Right lobe of liver (tissue), 4 donors: Measurements from ENCODE around the gene TMEM231.

Experiments used
- POLR2A ChIP-seq: fragments of 450-650 bp; IDR thresholded peaks from one replicate; pipeline ENCODE4 v1.6.1; 2017; ENCODE audit warnings: antibody characterized with exemption, mild to moderate bottlenecking
- TF ChIP-seq, protein P1 (sequence below), 4 donors: fragments of 200-600 bp in 3 of 4; fragments of 450-650 bp in 1 of 4; IDR thresholded peaks; one replicate each; pipeline versions ENCODE4 v1.5.1 to v1.8.0; 2016 to 2022; ENCODE audit warnings: antibody characterized with exemption in 4 of 4, mild to moderate bottlenecking in 2 of 4
- donor health status: DM: no; HTN: no; CAD: no.
- donor health status: DM: no; HTN: no; CAD: no.
- donor health status: DM: no; HTN: yes; CAD: no.

DNA sequence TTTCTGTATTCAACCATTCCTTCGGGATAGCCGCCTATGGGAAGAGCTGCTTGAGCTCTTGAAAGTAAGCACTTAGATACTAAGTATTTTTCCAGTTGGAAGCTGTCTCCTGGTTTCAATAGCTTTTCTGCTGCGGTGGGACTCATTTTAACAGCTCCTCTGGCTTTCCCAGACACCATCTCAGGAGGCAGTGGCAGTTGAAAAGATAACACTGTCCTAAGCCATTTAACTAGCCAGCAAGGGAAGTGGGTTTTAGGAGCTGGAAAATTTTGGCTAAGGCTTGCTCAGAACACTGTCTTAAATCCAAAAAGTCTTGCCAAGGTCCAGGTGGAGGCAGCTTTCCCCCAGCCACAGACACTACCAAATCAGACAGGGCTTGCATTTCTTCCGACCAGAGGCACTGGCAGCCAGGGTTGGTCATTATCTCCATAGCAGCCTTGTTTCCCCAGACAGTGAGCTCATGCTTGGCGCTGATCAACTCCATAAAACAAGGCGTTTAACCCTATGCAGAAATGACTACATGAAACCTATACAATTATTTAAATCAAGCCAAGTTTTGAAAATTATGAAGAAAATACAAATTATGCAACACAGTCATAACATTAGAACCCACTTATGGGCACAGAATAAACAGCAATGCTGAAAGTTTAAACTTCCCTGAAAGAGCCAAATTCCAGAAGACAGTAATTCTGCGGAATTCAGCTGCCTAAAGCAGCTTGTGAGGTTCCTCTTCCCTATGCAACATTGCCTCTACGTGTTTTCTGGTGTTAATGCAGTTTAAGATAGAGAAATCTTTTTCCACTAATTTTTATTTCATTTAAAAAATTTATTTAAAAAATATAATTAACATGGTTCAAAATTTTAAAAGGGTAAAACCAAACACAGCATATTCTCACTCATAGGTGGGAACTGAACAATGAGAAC lies 35.1 kb upstream of the TMEM231 start:
- TF ChIP-seq, protein P1, sequence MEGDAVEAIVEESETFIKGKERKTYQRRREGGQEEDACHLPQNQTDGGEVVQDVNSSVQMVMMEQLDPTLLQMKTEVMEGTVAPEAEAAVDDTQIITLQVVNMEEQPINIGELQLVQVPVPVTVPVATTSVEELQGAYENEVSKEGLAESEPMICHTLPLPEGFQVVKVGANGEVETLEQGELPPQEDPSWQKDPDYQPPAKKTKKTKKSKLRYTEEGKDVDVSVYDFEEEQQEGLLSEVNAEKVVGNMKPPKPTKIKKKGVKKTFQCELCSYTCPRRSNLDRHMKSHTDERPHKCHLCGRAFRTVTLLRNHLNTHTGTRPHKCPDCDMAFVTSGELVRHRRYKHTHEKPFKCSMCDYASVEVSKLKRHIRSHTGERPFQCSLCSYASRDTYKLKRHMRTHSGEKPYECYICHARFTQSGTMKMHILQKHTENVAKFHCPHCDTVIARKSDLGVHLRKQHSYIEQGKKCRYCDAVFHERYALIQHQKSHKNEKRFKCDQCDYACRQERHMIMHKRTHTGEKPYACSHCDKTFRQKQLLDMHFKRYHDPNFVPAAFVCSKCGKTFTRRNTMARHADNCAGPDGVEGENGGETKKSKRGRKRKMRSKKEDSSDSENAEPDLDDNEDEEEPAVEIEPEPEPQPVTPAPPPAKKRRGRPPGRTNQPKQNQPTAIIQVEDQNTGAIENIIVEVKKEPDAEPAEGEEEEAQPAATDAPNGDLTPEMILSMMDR (IDR thresholded peaks at IDR 0.05), result peak in 1 of 4 donors; percentile 3
- TF ChIP-seq POLR2A, result no peak
